Neural cell (in vitro differentiated cells): Measurements from ENCODE around the gene PPEF2. TPM values are rescaled to one million over a fixed set of nuclear protein-coding genes. Genes with fewer than 3 reads are reported as not detected.

Experiments
- H2AFZ ChIP-seq: fragments of 200-600, 300-800 bp; sonication (generic), shearing (Covaris generic); 2 replicates; pipeline ENCODE4 v1.6.0; 2014; ENCODE audit warnings: low read depth, mild to moderate bottlenecking, antibody characterized with exemption, low read length, moderate library complexity
- H3F3A ChIP-seq: fragments of 200-600 bp; shearing (Covaris generic); 2 replicates; pipeline ENCODE4 v1.6.1; 2016; ENCODE audit warnings: mild to moderate bottlenecking, moderate library complexity, mixed read lengths, antibody characterized with exemption, low read length; ENCODE audit not compliant: insufficient read depth, poor library complexity, severe bottlenecking
- H3K27ac ChIP-seq: fragments of 200-600, 300-800 bp; sonication (generic), shearing (Covaris generic); 2 replicates; pipeline ENCODE4 v1.5.1; 2014; ENCODE audit warnings: mild to moderate bottlenecking, low read length, moderate library complexity
- H3K27me3 ChIP-seq: fragments of 300-800, 200-600 bp; sonication (generic), shearing (Covaris generic); 2 replicates; pipeline ENCODE4 v1.6.0; 2014; ENCODE audit warnings: mild to moderate bottlenecking, low read depth, low read length, moderate library complexity; ENCODE audit not compliant: insufficient read depth
- H3K36me3 ChIP-seq: fragments of 300-800, 200-600 bp; sonication (generic), shearing (Covaris generic); 2 replicates; pipeline ENCODE4 v1.5.1; 2014; ENCODE audit warnings: mild to moderate bottlenecking, antibody characterized with exemption, low read length, moderate library complexity; ENCODE audit not compliant: insufficient read depth
- H3K4me2 ChIP-seq: fragments of 300-800, 200-600 bp; sonication (generic), shearing (Covaris generic); 2 replicates; pipeline ENCODE4 v1.6.0; 2014; ENCODE audit warnings: mild to moderate bottlenecking, low read length
- H3K4me3 ChIP-seq: fragments of 300-800, 200-600 bp; sonication (generic), shearing (Covaris generic); 2 replicates; pipeline ENCODE4 v1.5.1; 2014; ENCODE audit warnings: mild to moderate bottlenecking, low read length, moderate library complexity
- H3K79me2 ChIP-seq: fragments of 200-600 bp; shearing (Covaris generic); replicated peaks from 2 replicates; pipeline ENCODE4 v1.6.0; 2014; ENCODE audit warnings: mild to moderate bottlenecking, low read length, moderate library complexity; ENCODE audit not compliant: insufficient read depth
- H3K9ac ChIP-seq: fragments of 300-800, 200-600 bp; sonication (generic), shearing (Covaris generic); 2 replicates; pipeline ENCODE4 v1.6.1; 2016; ENCODE audit warnings: mild to moderate bottlenecking, low read length, mixed read lengths
- H3K9me2 ChIP-seq: fragments of 200-600 bp; shearing (Covaris generic); 2 replicates; pipeline ENCODE4 v1.6.1; 2016; ENCODE audit warnings: mild to moderate bottlenecking, low read length, mixed read lengths; ENCODE audit not compliant: insufficient read depth
- H3K9me3 ChIP-seq: fragments of 200-600, 300-800 bp; sonication (generic), shearing (Covaris generic); 2 replicates; pipeline ENCODE4 v1.6.1; 2016; ENCODE audit warnings: mild to moderate bottlenecking, mixed run types, low read length, moderate library complexity, mixed read lengths
- H4K20me1 ChIP-seq: fragments of 200-600 bp; shearing (Covaris generic); 2 replicates; pipeline ENCODE4 v1.6.1; 2016; ENCODE audit warnings: mild to moderate bottlenecking, mixed run types; ENCODE audit not compliant: insufficient read depth
- EP300 ChIP-seq: fragments of 450-650 bp; conservative IDR thresholded peaks from 2 replicates; pipeline ENCODE4 v1.6.1; 2014; ENCODE audit warnings: antibody characterized with exemption, mild to moderate bottlenecking, moderate library complexity; ENCODE audit not compliant: poor library complexity, severe bottlenecking
- EZH2 ChIP-seq: fragments of 200-600, 300-800 bp; shearing (Covaris generic), sonication (generic); IDR thresholded peaks from 2 replicates; pipeline ENCODE4 v1.6.1; 2014; ENCODE audit warnings: antibody characterized with exemption, low read length, borderline replicate concordance, mild to moderate bottlenecking; ENCODE audit not compliant: insufficient read depth, poor library complexity, severe bottlenecking
- MXI1 ChIP-seq: fragments of 450-650 bp; conservative IDR thresholded peaks from 2 replicates; pipeline ENCODE4 v1.6.1; 2014; ENCODE audit warnings: antibody characterized with exemption, mild to moderate bottlenecking; ENCODE audit not compliant: poor library complexity, severe bottlenecking
- POLR2AphosphoS5 ChIP-seq: IDR thresholded peaks from 2 replicates; pipeline ENCODE4 v1.6.1; 2012
- RAD21 ChIP-seq: fragments of 450-650 bp; conservative IDR thresholded peaks from 2 replicates; pipeline ENCODE4 v1.6.1; 2014; ENCODE audit warnings: antibody characterized with exemption, mild to moderate bottlenecking, moderate library complexity
- SMC3 ChIP-seq: fragments of 450-650 bp; conservative IDR thresholded peaks from 2 replicates; pipeline ENCODE4 v1.6.1; 2014; ENCODE audit warnings: antibody characterized with exemption, mild to moderate bottlenecking, moderate library complexity; ENCODE audit not compliant: poor library complexity
- TAF1 ChIP-seq: IDR thresholded peaks from 2 replicates; pipeline ENCODE4 v1.6.1; 2012; ENCODE audit warnings: low read depth
- polyA plus RNA-seq: library from polyadenylated mRNA; depleted of rRNA; stranded (reverse); fragments of >200 nt; gene quantifications from 2 replicates; pipeline ENCODE4 v1.2.3, GENCODE V29; 2014
- TF ChIP-seq, protein P1 (sequence below): IDR thresholded peaks from 2 replicates; pipeline ENCODE4 v1.6.1; 2012; ENCODE audit warnings: borderline replicate concordance
- TF ChIP-seq, protein P2 (sequence below): fragments of 450-650 bp; IDR thresholded peaks from 2 replicates; pipeline ENCODE4 v1.5.1; 2014; ENCODE audit warnings: antibody characterized with exemption, mild to moderate bottlenecking, moderate library complexity; ENCODE audit not compliant: poor library complexity, severe bottlenecking

PPEF2 gene
- polyA plus RNA-seq, 1 donor from 2014 or later = 0.28 TPM

DNA sequence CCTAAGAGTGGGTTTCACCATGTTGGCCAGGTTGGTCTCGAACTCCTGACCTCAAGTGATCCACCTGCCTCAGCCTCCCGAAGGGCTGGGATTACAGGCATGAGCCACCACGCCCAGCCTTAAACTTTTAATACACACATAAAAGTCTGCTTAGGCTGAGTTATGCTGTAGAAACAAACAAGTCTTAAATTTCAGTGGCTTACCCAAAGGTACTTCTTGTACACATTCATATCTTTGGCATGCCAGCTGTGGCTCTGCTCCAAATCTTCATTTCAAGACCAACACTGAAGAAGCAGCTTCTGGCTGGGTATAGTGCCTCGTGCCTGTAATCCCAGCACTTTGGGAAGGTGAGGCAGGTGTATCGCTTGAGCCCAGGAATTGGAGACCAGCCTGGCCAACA is 80.3 kb downstream of the PPEF2 start:
- no peaks in the 10 kb centered on the region for H4K20me1 ChIP-seq
- H3K36me3 ChIP-seq = no peaks in the 10 kb centered on the region
- H3F3A ChIP-seq = no peaks in the 10 kb centered on the region
- H3K27ac ChIP-seq = no peak overlapping the region
- H3K4me3 ChIP-seq = no peak overlapping the region
- H3K27me3 ChIP-seq = no peaks in the 10 kb centered on the region
- no peak overlapping the region for H3K4me2 ChIP-seq
- H3K9me3 ChIP-seq = no peaks in the 10 kb centered on the region
- no peaks in the 10 kb centered on the region for H3K9me2 ChIP-seq
- H3K79me2 ChIP-seq = no peaks in the 10 kb centered on the region
- no peak overlapping the region for H2AFZ ChIP-seq
- H3K9ac ChIP-seq = no peak overlapping the region
- TF ChIP-seq TAF1 = no peak
- TF ChIP-seq POLR2AphosphoS5 = no peak
- TF ChIP-seq, protein P1, sequence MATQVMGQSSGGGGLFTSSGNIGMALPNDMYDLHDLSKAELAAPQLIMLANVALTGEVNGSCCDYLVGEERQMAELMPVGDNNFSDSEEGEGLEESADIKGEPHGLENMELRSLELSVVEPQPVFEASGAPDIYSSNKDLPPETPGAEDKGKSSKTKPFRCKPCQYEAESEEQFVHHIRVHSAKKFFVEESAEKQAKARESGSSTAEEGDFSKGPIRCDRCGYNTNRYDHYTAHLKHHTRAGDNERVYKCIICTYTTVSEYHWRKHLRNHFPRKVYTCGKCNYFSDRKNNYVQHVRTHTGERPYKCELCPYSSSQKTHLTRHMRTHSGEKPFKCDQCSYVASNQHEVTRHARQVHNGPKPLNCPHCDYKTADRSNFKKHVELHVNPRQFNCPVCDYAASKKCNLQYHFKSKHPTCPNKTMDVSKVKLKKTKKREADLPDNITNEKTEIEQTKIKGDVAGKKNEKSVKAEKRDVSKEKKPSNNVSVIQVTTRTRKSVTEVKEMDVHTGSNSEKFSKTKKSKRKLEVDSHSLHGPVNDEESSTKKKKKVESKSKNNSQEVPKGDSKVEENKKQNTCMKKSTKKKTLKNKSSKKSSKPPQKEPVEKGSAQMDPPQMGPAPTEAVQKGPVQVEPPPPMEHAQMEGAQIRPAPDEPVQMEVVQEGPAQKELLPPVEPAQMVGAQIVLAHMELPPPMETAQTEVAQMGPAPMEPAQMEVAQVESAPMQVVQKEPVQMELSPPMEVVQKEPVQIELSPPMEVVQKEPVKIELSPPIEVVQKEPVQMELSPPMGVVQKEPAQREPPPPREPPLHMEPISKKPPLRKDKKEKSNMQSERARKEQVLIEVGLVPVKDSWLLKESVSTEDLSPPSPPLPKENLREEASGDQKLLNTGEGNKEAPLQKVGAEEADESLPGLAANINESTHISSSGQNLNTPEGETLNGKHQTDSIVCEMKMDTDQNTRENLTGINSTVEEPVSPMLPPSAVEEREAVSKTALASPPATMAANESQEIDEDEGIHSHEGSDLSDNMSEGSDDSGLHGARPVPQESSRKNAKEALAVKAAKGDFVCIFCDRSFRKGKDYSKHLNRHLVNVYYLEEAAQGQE = no peak
- TF ChIP-seq SMC3 = no peak
- no peak for TF ChIP-seq EZH2
- TF ChIP-seq MXI1 = no peak
- TF ChIP-seq EP300 = no peak
- no peak for TF ChIP-seq RAD21
- TF ChIP-seq, protein P2, sequence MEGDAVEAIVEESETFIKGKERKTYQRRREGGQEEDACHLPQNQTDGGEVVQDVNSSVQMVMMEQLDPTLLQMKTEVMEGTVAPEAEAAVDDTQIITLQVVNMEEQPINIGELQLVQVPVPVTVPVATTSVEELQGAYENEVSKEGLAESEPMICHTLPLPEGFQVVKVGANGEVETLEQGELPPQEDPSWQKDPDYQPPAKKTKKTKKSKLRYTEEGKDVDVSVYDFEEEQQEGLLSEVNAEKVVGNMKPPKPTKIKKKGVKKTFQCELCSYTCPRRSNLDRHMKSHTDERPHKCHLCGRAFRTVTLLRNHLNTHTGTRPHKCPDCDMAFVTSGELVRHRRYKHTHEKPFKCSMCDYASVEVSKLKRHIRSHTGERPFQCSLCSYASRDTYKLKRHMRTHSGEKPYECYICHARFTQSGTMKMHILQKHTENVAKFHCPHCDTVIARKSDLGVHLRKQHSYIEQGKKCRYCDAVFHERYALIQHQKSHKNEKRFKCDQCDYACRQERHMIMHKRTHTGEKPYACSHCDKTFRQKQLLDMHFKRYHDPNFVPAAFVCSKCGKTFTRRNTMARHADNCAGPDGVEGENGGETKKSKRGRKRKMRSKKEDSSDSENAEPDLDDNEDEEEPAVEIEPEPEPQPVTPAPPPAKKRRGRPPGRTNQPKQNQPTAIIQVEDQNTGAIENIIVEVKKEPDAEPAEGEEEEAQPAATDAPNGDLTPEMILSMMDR = no peak

DNA sequence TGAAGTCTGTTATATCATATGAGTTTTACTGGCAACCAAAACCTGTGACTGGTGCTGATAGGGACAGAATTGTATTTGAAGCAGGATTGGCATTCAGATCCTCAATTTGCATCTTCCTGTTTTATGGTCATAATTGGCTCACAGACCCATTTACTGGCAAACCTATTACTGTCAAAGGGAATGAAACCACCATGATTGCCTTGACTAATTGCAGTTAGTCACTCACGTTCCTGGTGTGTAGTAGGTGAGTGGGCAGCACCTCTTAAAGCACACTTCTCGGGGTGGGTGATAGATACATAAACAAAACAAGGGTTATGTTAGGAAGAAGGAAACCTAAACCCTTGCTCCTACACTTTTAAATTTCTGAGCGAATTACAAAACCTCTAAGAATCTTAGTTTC is 81.0 kb downstream of the PPEF2 start:
- Histone ChIP-seq H3K9me2 (no peaks in the 10 kb centered on the region), H3K4me2 (no peak overlapping the region), H3K9me3 (no peaks in the 10 kb centered on the region), H4K20me1 (no peaks in the 10 kb centered on the region), H3K27me3 (no peaks in the 10 kb centered on the region), H3K36me3 (no peaks in the 10 kb centered on the region), H3K4me3 (no peak overlapping the region), H2AFZ (no peak overlapping the region), H3K79me2 (no peaks in the 10 kb centered on the region), H3F3A (no peaks in the 10 kb centered on the region), H3K27ac (no peak overlapping the region), H3K9ac (no peak overlapping the region)
- no peak for TF ChIP-seq RAD21
- TF ChIP-seq SMC3 = no peak
- TF ChIP-seq EZH2 = no peak
- TF ChIP-seq POLR2AphosphoS5 = no peak
- TF ChIP-seq MXI1 = no peak
- TF ChIP-seq, protein P2 = no peak
- no peak for TF ChIP-seq EP300
- no peak for TF ChIP-seq TAF1
- TF ChIP-seq, protein P1 = no peak
